ENCODE results near the gene SLC6A17.

- TF ChIP-seq JUN (IDR thresholded peaks at IDR 0.05; ENCODE audit: borderline replicate concordance, insufficient read depth, insufficient read length, low read depth): no peak
- TF ChIP-seq MYC (IDR thresholded peaks at IDR 0.05; ENCODE audit: low read depth, low read length): no peak
- TF ChIP-seq POLR2A (IDR thresholded peaks at IDR 0.05; ENCODE audit: low read depth, low read length): no peak
- TF ChIP-seq, protein P1, sequence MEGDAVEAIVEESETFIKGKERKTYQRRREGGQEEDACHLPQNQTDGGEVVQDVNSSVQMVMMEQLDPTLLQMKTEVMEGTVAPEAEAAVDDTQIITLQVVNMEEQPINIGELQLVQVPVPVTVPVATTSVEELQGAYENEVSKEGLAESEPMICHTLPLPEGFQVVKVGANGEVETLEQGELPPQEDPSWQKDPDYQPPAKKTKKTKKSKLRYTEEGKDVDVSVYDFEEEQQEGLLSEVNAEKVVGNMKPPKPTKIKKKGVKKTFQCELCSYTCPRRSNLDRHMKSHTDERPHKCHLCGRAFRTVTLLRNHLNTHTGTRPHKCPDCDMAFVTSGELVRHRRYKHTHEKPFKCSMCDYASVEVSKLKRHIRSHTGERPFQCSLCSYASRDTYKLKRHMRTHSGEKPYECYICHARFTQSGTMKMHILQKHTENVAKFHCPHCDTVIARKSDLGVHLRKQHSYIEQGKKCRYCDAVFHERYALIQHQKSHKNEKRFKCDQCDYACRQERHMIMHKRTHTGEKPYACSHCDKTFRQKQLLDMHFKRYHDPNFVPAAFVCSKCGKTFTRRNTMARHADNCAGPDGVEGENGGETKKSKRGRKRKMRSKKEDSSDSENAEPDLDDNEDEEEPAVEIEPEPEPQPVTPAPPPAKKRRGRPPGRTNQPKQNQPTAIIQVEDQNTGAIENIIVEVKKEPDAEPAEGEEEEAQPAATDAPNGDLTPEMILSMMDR (IDR thresholded peaks at IDR 0.05; ENCODE audit: extremely low read depth in 1 of 2, insufficient read depth in 1 of 2, low read depth in 1 of 2, low read length in 2 of 2): no peak
- TF ChIP-seq POLR2AphosphoS5 (IDR thresholded peaks at IDR 0.05; ENCODE audit: insufficient read depth, low read depth, low read length): no peak
- TF ChIP-seq EZH2 (IDR thresholded peaks at IDR 0.05; ENCODE audit: borderline replicate concordance, low read depth, low read length, severe bottlenecking): no peak
- TF ChIP-seq, protein P2, sequence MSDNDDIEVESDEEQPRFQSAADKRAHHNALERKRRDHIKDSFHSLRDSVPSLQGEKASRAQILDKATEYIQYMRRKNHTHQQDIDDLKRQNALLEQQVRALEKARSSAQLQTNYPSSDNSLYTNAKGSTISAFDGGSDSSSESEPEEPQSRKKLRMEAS (IDR thresholded peaks at IDR 0.05; ENCODE audit: insufficient read depth, insufficient read length): no peak
Measured at GRCh38 chr1:110229348-110230001, 79.2 kb downstream of the SLC6A17 start.
